GM21390 (cell line): ENCODE measurements around the gene MATN3.

Experiments
- ATAC-seq: cut with Tn5 transposase; IDR thresholded peaks from one replicate; pipeline ENCODE4 v1.9.1; 2021; ENCODE audit not compliant: unreplicated experiment

MATN3 gene

GRCh38 chr2:20040489-20041172 lies 28.2 kb upstream of the MATN3 start:
- no peak for ATAC-seq

DNA sequence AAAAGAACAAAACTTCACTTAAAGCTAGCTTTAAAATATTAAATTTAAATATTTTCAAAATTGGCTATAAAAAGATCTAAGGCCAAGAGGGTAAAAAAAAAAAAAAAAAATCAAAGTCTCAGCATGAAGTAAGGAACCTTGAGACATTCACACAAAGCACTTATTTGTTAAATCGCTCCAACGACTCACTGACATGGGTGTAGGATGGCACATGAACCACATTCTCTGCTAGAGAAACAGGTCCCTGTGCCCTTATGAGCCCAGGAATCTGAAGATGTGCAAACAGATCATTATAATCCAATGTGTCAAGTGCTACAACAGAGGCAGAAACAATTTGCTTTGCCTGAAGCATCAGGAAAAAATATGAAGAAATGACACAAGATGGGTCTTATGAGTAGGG lies 25.2 kb upstream of the MATN3 start:
- ATAC-seq = no peak

DNA sequence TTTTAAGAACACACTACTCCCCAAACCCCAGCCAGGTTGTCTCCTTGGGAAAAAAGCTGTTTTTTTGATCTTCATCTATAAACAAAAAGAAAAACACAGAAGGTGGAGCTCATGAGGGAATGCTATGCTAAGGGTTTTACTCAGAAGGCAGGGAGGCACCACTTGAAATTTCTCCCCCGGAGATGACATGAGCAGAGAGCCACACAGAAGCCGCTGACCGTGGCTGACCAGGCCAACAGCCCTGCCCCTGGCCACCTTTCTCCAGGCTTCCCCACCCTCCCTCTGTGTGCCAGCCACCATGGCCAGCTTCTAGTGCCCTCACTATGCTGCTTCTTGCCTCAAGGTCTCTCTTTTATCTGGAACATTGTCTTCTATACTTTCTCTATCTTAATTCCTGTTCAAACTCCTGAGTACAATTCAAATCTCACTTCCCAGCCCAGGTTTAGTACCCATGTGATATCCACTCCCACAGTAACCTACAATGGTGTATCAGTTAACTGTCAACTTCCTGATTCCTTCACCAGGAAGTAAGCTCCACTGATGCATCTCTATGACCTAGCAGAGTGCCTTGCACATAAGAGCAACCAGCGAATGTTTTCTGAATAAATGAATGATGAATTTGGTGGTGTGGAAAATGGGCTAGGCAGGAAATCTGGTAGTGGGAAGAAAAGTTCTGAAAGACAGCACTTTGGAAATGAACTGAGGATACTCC lies 23.6 kb upstream of the MATN3 start:
- ATAC-seq = no peak

- no peak for ATAC-seq
These were observed 22.4 kb upstream of the MATN3 start for GRCh38 chr2:20034821-20035220.

DNA sequence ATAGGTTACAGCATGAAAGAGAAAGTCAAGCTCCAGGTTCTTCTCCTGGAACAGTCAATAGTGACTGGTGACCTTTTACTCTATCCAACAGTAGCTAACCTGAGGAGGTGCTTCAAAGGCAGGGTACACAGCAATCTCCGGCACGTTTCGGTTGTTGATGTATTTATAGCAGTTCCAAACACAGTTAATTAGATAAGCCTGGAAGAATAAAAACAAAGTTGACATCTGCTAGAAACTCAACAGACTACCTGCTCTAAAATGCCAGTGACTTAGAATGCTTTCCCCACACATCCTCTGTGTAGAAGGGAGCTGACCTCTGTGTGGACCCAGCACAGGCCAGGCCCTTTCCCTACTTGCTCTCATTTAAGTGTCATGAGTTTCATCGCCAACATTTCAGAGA lies 21.8 kb upstream of the MATN3 start:
- ATAC-seq = no peak

- ATAC-seq = no peak
These were observed 20.9 kb upstream of the MATN3 start for GRCh38 chr2:20033322-20033721.

GRCh38 chr2:20030224-20030623 lies 17.8 kb upstream of the MATN3 start:
- no peak for ATAC-seq

DNA sequence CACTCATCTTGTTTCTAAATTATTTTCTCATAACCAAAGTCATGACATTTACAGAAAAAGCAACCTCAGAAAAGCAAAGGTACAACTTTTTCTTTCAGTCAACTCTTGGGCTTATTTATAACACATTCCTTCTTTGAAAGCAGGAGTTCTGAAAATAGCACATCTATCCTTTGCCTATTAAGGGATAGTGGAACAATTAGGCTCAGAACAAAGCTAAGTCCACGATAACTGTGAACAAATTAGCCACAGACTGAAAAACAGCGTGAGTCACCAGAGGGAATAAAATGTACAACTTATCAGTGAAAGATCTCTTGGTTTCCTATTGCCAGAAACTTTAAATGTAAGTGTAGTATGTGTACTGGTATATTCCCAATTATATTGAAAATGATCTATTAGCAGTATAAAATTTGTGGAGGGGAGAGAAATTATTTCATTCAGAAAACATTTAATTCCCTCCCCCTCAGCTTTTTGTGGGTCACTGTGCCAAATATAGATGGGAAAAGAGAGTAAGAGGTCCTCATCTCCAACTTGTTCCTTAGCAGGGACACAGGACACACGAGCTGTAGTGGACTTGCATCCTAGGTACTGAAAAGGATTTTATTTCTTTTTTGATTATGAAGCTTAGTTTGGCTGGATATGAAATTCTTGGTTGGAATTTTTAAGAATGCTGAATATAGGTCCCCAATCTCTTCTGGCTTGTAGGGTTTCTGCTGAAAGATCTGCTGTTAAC lies 15.4 kb upstream of the MATN3 start:
- ATAC-seq = no peak

- no peak for ATAC-seq
These were observed 14.8 kb upstream of the MATN3 start for GRCh38 chr2:20027260-20027677.

GRCh38 chr2:20025065-20025786 lies 12.8 kb upstream of the MATN3 start:
- no peak for ATAC-seq

GRCh38 chr2:20023688-20024087 lies 11.2 kb upstream of the MATN3 start:
- no peak for ATAC-seq

- no peak for ATAC-seq
These were observed 9.0 kb upstream of the MATN3 start for GRCh38 chr2:20021405-20022009.

DNA sequence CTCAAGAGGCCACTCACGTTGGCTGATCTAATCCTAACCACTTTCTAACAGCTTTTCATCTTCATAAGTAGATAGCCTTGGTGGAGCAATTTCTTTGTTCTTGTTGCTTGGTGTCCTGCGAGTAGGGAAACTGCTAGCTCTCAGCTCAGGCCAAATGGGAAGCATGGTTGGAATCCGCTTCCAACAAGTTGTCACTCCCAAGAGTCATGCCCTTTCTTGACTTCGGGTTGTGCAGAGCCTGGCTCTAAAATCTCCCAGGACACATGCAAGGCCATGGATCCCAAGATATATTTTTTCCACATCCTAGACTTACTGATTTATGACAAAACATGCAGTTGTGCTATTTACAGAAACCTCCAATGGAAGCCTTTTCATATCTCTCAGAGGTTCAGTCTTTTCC lies 7.3 kb upstream of the MATN3 start:
- ATAC-seq = no peak

DNA sequence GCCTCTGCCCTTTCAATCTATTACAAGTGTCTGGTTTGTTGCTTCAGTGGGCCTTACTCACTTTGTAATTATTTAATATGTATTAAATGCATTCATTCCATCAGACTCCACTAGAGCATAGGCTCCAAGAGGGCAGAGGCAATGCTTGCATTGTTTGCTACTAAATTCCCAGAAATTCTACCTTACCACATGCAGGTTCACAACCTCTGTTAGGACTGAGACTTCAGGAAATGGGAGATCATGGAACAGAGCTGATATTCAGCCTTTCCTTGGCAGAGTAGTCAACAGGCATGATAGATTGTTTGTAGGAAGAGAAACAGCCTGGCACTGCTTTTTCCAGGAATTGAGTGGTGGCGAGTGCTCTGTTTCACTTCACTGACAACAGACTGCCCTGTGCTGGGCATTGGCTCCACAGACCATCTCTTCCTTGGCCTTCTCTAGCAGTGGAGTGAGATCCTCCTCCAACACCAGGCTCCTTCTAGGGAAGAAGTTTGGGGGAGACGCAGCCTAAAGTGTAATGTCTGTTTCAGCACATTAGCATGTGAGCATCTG lies 6.2 kb upstream of the MATN3 start:
- no peak for ATAC-seq

GRCh38 chr2:20016346-20016745 lies 3.9 kb upstream of the MATN3 start:
- ATAC-seq = no peak

GRCh38 chr2:20015482-20016083 lies 3.1 kb upstream of the MATN3 start:
- no peak for ATAC-seq

- no peak for ATAC-seq
These were observed 820 bp upstream of the MATN3 start for GRCh38 chr2:20013126-20013849.

- ATAC-seq = no peak
These were observed 511 bp downstream of the MATN3 start for GRCh38 chr2:20012032-20012281.

GRCh38 chr2:20011276-20012031 lies 1.0 kb downstream of the MATN3 start:
- ATAC-seq = no peak
